DMS53 treated with DMSO at 0.1 percent for 48 hours (cell line): ENCODE data around the gene JSRP1.

ENCODE experiments used
- DNase-seq: peaks from one replicate; lab custom pipeline; 2025; ENCODE audit not compliant: unreplicated experiment; lab: John Stamatoyannopoulos, UW

Gene JSRP1

GRCh38 chr19:2233601-2234280 lies 22.5 kb downstream of the JSRP1 start:
- DNase-seq: no peak

- no peak for DNase-seq
These were observed 23.7 kb downstream of the JSRP1 start for GRCh38 chr19:2232286-2233151.

- DNase-seq: no peak
These were observed 24.5 kb downstream of the JSRP1 start for GRCh38 chr19:2231621-2232221.

GRCh38 chr19:2230807-2231533 lies 25.2 kb downstream of the JSRP1 start:
- DNase-seq: no peak

- DNase-seq: no peak
These were observed 26.1 kb downstream of the JSRP1 start for GRCh38 chr19:2230033-2230531.

GRCh38 chr19:2229103-2230032 lies 26.8 kb downstream of the JSRP1 start:
- no peak for DNase-seq

- no peak for DNase-seq
These were observed 27.8 kb downstream of the JSRP1 start for GRCh38 chr19:2228157-2229030.

GRCh38 chr19:2227415-2228156 lies 28.6 kb downstream of the JSRP1 start:
- DNase-seq: no peak

GRCh38 chr19:2226840-2227360 lies 29.3 kb downstream of the JSRP1 start:
- DNase-seq: no peak

- no peak for DNase-seq
These were observed 30.0 kb downstream of the JSRP1 start for GRCh38 chr19:2226051-2226839.

GRCh38 chr19:2225415-2226050 lies 30.7 kb downstream of the JSRP1 start:
- no peak for DNase-seq

GRCh38 chr19:2224754-2225349 lies 31.4 kb downstream of the JSRP1 start:
- DNase-seq: no peak

- DNase-seq: no peak
These were observed 32.3 kb downstream of the JSRP1 start for GRCh38 chr19:2223959-2224358.

GRCh38 chr19:2223391-2223790 lies 32.8 kb downstream of the JSRP1 start:
- no peak for DNase-seq

GRCh38 chr19:2221918-2222317 lies 34.3 kb downstream of the JSRP1 start:
- DNase-seq: no peak

GRCh38 chr19:2221250-2221831 lies 34.9 kb downstream of the JSRP1 start:
- no peak for DNase-seq
